RWPE2 (cell line): Measurements from ENCODE around the gene UBE2J2.

ENCODE experiments used
- ATAC-seq: fragments of 200-7000 bp; cut with Tn5 transposase; 3 replicates; pipeline ENCODE4 v1.9.1; 2021; ENCODE audit warnings: low read depth
- DNase-seq: peaks from one replicate; pipeline ENCODE4 v3.0.0-alpha.2; 2020; ENCODE audit warnings: low spot score
- H3K27ac ChIP-seq: fragments of 450-650 bp; 2 replicates; pipeline ENCODE4 v1.5.1; 2017; ENCODE audit warnings: mild to moderate bottlenecking; ENCODE audit not compliant: poor library complexity, severe bottlenecking
- H3K27me3 ChIP-seq: fragments of 250-450 bp; sonication (Bioruptor Pico); 2 replicates; pipeline ENCODE4 v1.5.1; 2021; ENCODE audit warnings: mild to moderate bottlenecking, moderate library complexity; ENCODE audit not compliant: insufficient read depth, poor library complexity, severe bottlenecking
- H3K36me3 ChIP-seq: fragments of 250-450 bp; sonication (Bioruptor Pico); 2 replicates; pipeline ENCODE4 v1.5.1; 2020; ENCODE audit warnings: low read depth, mild to moderate bottlenecking, moderate library complexity
- H3K4me1 ChIP-seq: fragments of 250-450 bp; sonication (Bioruptor Pico); 2 replicates; pipeline ENCODE4 v1.5.1; 2021; ENCODE audit warnings: mild to moderate bottlenecking, moderate library complexity; ENCODE audit not compliant: insufficient read depth, poor library complexity, severe bottlenecking
- H3K4me3 ChIP-seq: fragments of 250-450 bp; sonication (Bioruptor Pico); 2 replicates; pipeline ENCODE4 v1.5.1; 2021; ENCODE audit warnings: mild to moderate bottlenecking, moderate library complexity; ENCODE audit not compliant: severe bottlenecking
- H3K9me3 ChIP-seq: fragments of 250-450 bp; sonication (Bioruptor Pico); 2 replicates; pipeline ENCODE4 v1.5.1; 2021; ENCODE audit warnings: mild to moderate bottlenecking, moderate library complexity; ENCODE audit not compliant: severe bottlenecking
- CTCF ChIP-seq: fragments of 450-650 bp; IDR thresholded peaks from one replicate; pipeline ENCODE4 v1.5.1; 2017; ENCODE audit warnings: mild to moderate bottlenecking, moderate library complexity; ENCODE audit not compliant: poor library complexity, severe bottlenecking

The UBE2J2 gene

GRCh38 chr1:1273512-1274298 lies at the start of gene UBE2J2:
TSS of gene UBE2J2 (minus strand) at chr1:1273854. CDS start at chr1:1267992, 5,862 bp downstream.
- Histone ChIP-seq H3K9me3 (no peaks in the 10 kb centered on the region), H3K36me3 (peaks cover 16% of the 10 kb centered on the region), H3K27ac (peak within 1 kb of the TSS; percentile 66), H3K4me1 (peaks cover 8% of the 10 kb centered on the region), H3K4me3 (peak within 1 kb of the TSS; percentile 95), H3K27me3 (no peaks in the 10 kb centered on the region)
- TF ChIP-seq CTCF = no peak
- peak; percentile 86 for ATAC-seq
- peak; percentile 92 for DNase-seq

GRCh38 chr1:1322952-1323351 lies 49.3 kb upstream of the UBE2J2 start:
- no peak overlapping the region for H3K4me3 ChIP-seq
- no peak overlapping the region for H3K27ac ChIP-seq
- peaks cover 4% of the 10 kb centered on the region for H3K4me1 ChIP-seq
- ATAC-seq = no peak
- peaks cover 29% of the 10 kb centered on the region for H3K36me3 ChIP-seq
- no peak for DNase-seq
- H3K9me3 ChIP-seq = no peaks in the 10 kb centered on the region
- no peaks in the 10 kb centered on the region for H3K27me3 ChIP-seq
- no peak for TF ChIP-seq CTCF

- Histone ChIP-seq H3K27me3 (no peaks in the 10 kb centered on the region), H3K27ac (no peak overlapping the region), H3K4me3 (no peak overlapping the region), H3K36me3 (peaks cover 34% of the 10 kb centered on the region), H3K4me1 (peaks cover 6% of the 10 kb centered on the region), H3K9me3 (no peaks in the 10 kb centered on the region)
- ATAC-seq = no peak
- no peak for DNase-seq
- TF ChIP-seq CTCF = no peak
These were observed 48.8 kb upstream of the UBE2J2 start for GRCh38 chr1:1322418-1322817.

GRCh38 chr1:1321477-1321876 lies 47.8 kb upstream of the UBE2J2 start:
- no peak for ATAC-seq
- Histone ChIP-seq H3K4me3 (no peak overlapping the region), H3K9me3 (no peaks in the 10 kb centered on the region), H3K4me1 (peaks cover 6% of the 10 kb centered on the region), H3K27ac (no peak overlapping the region), H3K36me3 (peaks cover 44% of the 10 kb centered on the region), H3K27me3 (no peaks in the 10 kb centered on the region)
- TF ChIP-seq CTCF = no peak
- DNase-seq = no peak

- TF ChIP-seq CTCF = no peak
- Histone ChIP-seq H3K36me3 (peaks cover 50% of the 10 kb centered on the region), H3K4me1 (peaks cover 6% of the 10 kb centered on the region), H3K9me3 (no peaks in the 10 kb centered on the region), H3K27ac (no peak overlapping the region), H3K27me3 (no peaks in the 10 kb centered on the region), H3K4me3 (no peak overlapping the region)
- no peak for DNase-seq
- no peak for ATAC-seq
These were observed 47.2 kb upstream of the UBE2J2 start for GRCh38 chr1:1320666-1321448.
